SHP77 treated with DMSO at 0.1 percent for 48 hours (cell line): ENCODE data around the gene MED15.

Experiments used
- DNase-seq: peaks from one replicate; lab custom pipeline; 2025; lab: John Stamatoyannopoulos, UW

The MED15 gene

GRCh38 chr22:20510811-20511577 lies 3.6 kb downstream of the MED15 start:
- no peak for DNase-seq

GRCh38 chr22:20511578-20512229 lies 4.3 kb downstream of the MED15 start:
- DNase-seq, result no peak

- DNase-seq, result no peak
These were observed 7.4 kb downstream of the MED15 start for GRCh38 chr22:20514658-20515406.

GRCh38 chr22:20516399-20516798 lies 9.0 kb downstream of the MED15 start:
- DNase-seq, result no peak

GRCh38 chr22:20517422-20517821 lies 10.0 kb downstream of the MED15 start:
- DNase-seq, result no peak

- DNase-seq, result no peak
These were observed 10.6 kb downstream of the MED15 start for GRCh38 chr22:20517841-20518592.

GRCh38 chr22:20519558-20519957 lies 12.1 kb downstream of the MED15 start:
- DNase-seq, result no peak

GRCh38 chr22:20520093-20520511 lies 12.7 kb downstream of the MED15 start:
- no peak for DNase-seq

- DNase-seq, result no peak
These were observed 15.0 kb downstream of the MED15 start for GRCh38 chr22:20522134-20523004.

GRCh38 chr22:20523086-20523983 lies 15.9 kb downstream of the MED15 start:
- DNase-seq, result no peak

GRCh38 chr22:20524004-20524481 lies 16.6 kb downstream of the MED15 start:
- DNase-seq, result peak; percentile 55

GRCh38 chr22:20525048-20525447 lies 17.6 kb downstream of the MED15 start:
- DNase-seq, result no peak

GRCh38 chr22:20526305-20526627 lies 18.9 kb downstream of the MED15 start:
- DNase-seq, result no peak

- no peak for DNase-seq
These were observed 19.4 kb downstream of the MED15 start for GRCh38 chr22:20526628-20527355.

- DNase-seq, result no peak
These were observed 21.1 kb downstream of the MED15 start for GRCh38 chr22:20528405-20528978.

GRCh38 chr22:20530368-20531153 lies 23.2 kb downstream of the MED15 start:
- DNase-seq, result no peak

GRCh38 chr22:20531154-20531403 lies 23.7 kb downstream of the MED15 start:
- no peak for DNase-seq

GRCh38 chr22:20531404-20532201 lies 24.2 kb downstream of the MED15 start:
- DNase-seq, result no peak
